OCI-LY1 (cell line): ENCODE data around the gene DICER1.

Experiments used
- EZH2 ChIP-seq: fragments of 200-600 bp; sonication (generic), shearing (Covaris generic); IDR thresholded peaks from 2 replicates; pipeline ENCODE4 v1.8.0; 2017; ENCODE audit warnings: borderline replicate concordance, mixed run types, mild to moderate bottlenecking, antibody characterized with exemption, low read length, moderate library complexity, mixed read lengths
- TF ChIP-seq, protein P1 (sequence below): fragments of 200-600 bp; sonication (generic), shearing (Covaris generic); IDR thresholded peaks from 2 replicates; pipeline ENCODE4 v1.5.1; 2017; ENCODE audit warnings: mild to moderate bottlenecking, antibody characterized with exemption, low read length, moderate library complexity, mixed read lengths

GRCh38 chr14:95078867-95079266, 78.5 kb downstream of the DICER1 start:
- TF ChIP-seq, protein P1, sequence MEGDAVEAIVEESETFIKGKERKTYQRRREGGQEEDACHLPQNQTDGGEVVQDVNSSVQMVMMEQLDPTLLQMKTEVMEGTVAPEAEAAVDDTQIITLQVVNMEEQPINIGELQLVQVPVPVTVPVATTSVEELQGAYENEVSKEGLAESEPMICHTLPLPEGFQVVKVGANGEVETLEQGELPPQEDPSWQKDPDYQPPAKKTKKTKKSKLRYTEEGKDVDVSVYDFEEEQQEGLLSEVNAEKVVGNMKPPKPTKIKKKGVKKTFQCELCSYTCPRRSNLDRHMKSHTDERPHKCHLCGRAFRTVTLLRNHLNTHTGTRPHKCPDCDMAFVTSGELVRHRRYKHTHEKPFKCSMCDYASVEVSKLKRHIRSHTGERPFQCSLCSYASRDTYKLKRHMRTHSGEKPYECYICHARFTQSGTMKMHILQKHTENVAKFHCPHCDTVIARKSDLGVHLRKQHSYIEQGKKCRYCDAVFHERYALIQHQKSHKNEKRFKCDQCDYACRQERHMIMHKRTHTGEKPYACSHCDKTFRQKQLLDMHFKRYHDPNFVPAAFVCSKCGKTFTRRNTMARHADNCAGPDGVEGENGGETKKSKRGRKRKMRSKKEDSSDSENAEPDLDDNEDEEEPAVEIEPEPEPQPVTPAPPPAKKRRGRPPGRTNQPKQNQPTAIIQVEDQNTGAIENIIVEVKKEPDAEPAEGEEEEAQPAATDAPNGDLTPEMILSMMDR = no peak
- TF ChIP-seq EZH2 = no peak
